NCI-H1930 (cell line): ENCODE measurements around the gene GMDS.

Source experiments
- DNase-seq, 2 experiments: peaks; one replicate each; lab custom pipeline; 2025; lab: John Stamatoyannopoulos, UW

The GMDS gene

GRCh38 chr6:1625794-1626435, 619.5 kb downstream of the GMDS start:
- no peak for DNase-seq

DNA sequence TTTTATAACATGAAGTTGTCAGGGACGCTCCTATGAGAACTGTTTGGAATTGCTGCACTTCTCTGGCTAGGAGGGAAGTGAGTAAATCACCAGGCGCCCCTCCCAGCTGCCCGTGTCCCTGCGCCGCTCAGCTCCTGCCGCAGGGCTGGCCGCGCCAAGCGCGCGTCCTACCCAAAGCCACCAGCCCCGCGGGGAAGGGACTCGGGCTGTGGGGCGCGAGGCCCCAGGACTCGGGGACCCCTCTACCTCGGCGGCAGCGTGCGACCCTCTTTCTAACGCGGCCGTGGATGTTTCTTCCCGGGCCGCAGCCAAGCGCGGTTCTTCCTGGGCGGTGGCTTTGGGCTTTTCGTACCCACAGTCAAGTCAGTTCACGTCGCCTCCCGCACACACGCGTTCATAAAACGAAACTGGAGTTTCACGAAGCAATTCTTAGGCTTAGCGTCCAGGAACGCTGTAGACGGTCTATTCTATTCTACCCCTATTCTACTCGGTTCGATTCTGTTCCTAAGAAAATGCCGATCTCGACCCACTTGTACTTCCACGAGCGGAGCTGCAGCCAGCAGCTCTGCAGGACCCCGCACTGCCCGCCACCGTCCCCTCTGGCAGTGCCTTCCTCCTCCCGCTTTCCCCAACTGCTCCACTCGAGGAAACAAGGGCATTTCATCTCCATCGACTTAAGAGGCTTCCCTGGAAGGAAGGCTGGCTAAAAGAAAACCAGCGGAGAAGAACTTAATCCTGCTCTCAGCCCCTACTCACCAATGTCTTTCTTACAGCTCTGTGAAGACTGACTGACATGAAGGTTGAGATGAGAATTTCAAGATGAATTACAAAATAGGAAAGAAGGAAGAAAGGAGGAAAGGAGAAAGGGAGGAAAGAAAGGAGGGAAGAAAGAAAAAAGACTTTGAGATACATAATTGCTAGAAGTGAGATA, 620.3 kb downstream of the GMDS start:
- no peak for DNase-seq

GRCh38 chr6:1624058-1624850, 621.2 kb downstream of the GMDS start:
- no peak for DNase-seq

GRCh38 chr6:1623769-1624057, 621.7 kb downstream of the GMDS start:
- no peak for DNase-seq

GRCh38 chr6:1622851-1623768, 622.3 kb downstream of the GMDS start:
- DNase-seq: no peak

- DNase-seq: no peak
Observed at GRCh38 chr6:1622220-1622850, 623.1 kb downstream of the GMDS start.

GRCh38 chr6:1621070-1621701, 624.2 kb downstream of the GMDS start:
- no peak for DNase-seq

DNA sequence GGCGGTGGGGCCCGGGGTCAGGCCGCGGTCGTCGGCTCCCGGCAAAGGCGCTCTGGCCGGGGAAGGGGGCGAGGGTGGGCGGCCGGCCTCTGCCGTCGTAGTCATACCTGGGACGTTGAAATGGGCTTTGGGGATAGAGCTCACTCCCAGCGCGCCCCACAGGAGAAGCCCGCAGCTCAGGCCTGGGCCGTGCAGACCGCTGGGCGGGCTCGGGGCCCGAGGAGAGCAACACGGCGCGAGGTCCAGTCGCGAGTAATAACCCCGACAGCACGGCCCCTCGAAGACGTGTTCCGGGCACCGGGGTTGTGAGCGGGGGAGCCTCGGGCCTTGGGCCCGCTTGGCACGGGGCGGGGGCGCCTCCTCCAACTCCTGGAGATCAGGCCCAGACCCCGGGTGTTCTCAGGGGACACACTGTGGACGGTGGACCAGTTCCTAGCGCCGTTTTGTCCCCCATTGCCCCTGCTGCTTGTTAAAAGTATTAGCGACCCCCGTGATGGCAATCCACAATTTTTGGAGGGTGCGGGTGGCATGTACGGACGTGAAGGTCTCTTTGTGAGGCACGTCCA, 624.8 kb downstream of the GMDS start:
- no peak for DNase-seq

- no peak for DNase-seq
Observed at GRCh38 chr6:1619673-1620503, 625.5 kb downstream of the GMDS start.

DNA sequence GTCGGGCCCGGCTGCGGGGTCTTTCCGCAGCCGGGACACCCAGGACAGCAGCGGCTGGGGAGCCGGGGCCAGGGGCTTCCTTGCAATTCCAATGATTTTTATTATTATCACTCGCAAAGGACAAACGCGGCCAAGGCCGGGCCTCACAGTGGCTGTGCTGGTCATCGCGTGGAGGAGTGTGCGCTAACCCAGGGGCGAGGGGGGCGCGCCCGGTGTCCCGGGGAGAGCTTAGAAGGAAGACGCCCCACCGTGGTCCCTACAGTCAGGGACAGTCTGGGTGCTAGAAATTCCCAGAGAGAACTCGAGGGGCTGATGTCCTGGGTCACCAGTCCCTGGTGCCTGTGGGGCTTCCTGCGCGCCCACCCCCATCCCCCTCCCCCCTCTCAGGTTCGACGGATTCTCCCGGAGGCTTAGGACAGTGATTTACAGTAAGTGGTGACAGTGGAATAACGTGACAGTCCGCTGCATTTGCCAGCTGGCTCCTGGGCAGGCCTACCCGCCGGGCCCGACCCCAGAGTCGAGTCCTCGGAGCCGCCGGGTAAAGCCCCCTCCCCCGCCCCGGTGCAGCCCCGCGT, 626.2 kb downstream of the GMDS start:
- DNase-seq: no peak

GRCh38 chr6:1618311-1619097, 626.9 kb downstream of the GMDS start:
- no peak for DNase-seq

DNA sequence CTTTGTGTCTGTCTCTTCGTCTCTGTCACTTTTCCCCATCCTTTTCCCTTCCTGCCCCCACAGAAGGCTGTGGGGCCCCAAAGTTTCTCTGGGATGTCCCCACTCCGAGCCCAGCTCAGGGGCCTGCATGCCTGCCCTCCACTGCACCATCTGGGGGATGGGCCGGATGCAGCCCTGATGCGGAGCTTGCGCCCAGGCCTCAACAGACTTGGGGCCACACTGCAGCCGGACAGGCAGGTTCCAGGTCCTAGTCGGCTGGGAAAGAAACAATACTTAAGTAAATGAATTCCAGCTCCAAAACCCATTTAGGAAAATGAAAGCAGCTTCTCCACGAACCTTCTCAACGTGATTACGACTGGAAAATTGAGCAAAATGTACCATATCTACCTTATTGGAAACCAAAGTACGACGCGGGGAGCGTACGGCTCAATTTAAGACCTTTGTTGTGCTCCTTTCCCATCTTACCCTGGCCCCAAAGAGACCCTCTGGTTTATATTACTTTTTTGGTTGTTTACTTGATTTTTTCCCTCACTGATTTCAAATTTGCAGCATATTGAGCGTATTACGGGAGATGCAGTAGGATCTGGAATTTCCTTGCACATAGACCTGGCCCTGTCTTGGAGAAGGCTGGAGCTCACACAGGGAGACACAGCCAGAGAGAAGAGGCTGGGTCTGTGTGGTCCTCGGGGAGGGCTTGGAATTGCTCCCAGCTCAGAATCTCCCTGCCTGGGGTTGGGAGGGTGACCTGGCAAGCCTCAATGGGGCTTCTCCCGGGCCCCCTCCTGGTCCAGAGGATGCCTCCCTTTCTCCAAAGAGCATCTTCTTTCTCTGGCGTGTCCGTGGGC, 627.7 kb downstream of the GMDS start:
- no peak for DNase-seq

- no peak for DNase-seq
Observed at GRCh38 chr6:1616701-1617463, 628.5 kb downstream of the GMDS start.

GRCh38 chr6:1615853-1616420, 629.5 kb downstream of the GMDS start:
- no peak for DNase-seq

- DNase-seq: no peak
Observed at GRCh38 chr6:1615151-1615852, 630.1 kb downstream of the GMDS start.
